Measurements from ENCODE around the gene RNF26. TPM values are rescaled to one million over a fixed set of nuclear protein-coding genes. Genes with fewer than 3 reads are reported as not detected.

Gene RNF26
- total RNA-seq, 1 donor from 2014 or later = 45.6 TPM

DNA sequence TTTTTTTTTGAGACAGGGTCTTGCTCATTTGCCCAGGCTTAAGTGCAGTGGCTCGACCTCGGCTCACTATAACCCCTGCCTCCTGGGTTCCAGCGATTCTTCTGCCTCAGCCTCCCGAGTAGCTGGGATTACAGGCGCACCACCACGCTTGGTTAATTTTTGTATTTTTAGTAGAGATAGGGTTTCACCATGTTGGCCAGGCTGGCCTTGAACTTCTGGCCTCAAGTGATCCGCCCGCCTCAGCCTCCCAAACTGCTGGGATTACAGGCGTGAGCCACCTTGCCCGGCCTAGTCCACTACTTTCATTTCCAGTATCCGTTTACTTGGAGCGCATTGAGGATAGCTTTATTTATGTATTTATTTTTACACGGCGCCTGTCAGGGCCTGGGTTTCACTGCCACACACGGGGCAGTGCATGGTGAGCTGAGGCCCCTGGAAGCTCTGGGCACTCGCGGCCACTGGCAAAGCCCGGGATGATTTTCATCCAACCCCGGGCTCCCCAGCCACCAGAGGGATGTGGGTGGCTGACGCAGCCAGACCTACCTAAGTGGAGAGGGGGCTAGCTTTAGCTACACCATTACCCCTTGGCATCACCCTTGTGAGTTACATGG is 11.3 kb upstream of the RNF26 start:
- H3K4me1 Mint-ChIP-seq (ENCODE audit: unreplicated experiment) = peaks cover 27% of the 10 kb centered on the region
- no peaks in the 10 kb centered on the region for H3K36me3 Mint-ChIP-seq
- TF ChIP-seq, protein P1, sequence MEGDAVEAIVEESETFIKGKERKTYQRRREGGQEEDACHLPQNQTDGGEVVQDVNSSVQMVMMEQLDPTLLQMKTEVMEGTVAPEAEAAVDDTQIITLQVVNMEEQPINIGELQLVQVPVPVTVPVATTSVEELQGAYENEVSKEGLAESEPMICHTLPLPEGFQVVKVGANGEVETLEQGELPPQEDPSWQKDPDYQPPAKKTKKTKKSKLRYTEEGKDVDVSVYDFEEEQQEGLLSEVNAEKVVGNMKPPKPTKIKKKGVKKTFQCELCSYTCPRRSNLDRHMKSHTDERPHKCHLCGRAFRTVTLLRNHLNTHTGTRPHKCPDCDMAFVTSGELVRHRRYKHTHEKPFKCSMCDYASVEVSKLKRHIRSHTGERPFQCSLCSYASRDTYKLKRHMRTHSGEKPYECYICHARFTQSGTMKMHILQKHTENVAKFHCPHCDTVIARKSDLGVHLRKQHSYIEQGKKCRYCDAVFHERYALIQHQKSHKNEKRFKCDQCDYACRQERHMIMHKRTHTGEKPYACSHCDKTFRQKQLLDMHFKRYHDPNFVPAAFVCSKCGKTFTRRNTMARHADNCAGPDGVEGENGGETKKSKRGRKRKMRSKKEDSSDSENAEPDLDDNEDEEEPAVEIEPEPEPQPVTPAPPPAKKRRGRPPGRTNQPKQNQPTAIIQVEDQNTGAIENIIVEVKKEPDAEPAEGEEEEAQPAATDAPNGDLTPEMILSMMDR (conservative IDR thresholded peaks at IDR 0.05) = no peak
- no peaks in the 10 kb centered on the region for H3K9me3 Mint-ChIP-seq
- peaks cover 28% of the 10 kb centered on the region for H3K27me3 Mint-ChIP-seq
- no peak overlapping the region for H3K27ac Mint-ChIP-seq
- no peak overlapping the region for H3K4me3 Mint-ChIP-seq
- DNase-seq (ENCODE audit: extremely low spot score, unreplicated experiment) = no peak

DNA sequence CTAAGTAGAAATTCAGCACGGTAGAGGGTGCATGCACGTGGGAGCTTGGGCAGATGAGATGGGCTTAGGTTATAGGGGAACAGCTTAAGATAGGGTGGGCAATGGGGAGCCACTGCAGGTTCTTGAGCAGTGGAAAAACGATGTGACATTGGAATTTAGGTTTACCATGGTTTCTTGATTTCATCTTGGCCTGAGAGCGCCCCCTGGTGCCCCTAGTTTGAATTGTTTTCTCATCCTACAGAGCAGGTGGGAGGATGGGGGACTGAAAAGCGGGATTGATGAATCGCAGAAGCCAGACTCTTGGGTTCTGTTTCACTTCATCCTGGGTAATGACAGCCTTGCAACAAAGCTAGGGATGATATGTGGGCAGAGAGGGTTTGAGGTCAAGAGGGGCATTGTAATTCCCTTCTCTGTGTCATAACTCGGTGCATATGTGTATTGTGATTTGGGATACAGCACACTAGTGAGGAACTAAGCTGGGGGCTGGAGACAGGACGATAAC is 10.7 kb upstream of the RNF26 start:
- TF ChIP-seq, protein P1 (conservative IDR thresholded peaks at IDR 0.05) = peak; percentile 91
- Mint-ChIP-seq H3K4me1 (ENCODE audit: unreplicated experiment) (peaks cover 24% of the 10 kb centered on the region), H3K9me3 (no peaks in the 10 kb centered on the region), H3K4me3 (peak overlapping the region; percentile 59), H3K36me3 (no peaks in the 10 kb centered on the region), H3K27me3 (peaks cover 25% of the 10 kb centered on the region), H3K27ac (peak overlapping the region; percentile 27)
- no peak for DNase-seq (ENCODE audit: extremely low spot score, unreplicated experiment)

DNA sequence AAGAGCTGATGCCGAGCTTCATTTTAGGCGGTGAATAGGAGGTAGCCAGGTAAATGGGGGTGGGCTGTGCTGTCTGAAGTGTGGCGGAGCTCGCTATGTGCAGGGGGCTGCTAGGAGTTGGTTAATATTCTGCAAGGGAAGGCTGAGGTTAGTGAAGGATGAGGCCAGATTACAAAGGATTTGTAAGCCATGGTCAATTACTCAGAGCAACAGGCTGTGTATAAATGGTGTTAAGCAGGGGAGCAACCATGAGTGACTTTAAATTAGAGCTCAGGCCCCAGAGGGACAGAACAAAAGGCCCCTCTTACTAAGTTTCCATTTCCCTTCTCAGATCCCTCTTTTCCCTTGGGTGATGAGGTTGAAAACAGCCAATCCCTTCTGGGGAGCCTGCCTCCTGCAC is 10.1 kb upstream of the RNF26 start:
- Mint-ChIP-seq H3K36me3 (no peaks in the 10 kb centered on the region), H3K4me3 (no peak overlapping the region), H3K4me1 (ENCODE audit: unreplicated experiment) (peaks cover 19% of the 10 kb centered on the region), H3K27ac (no peak overlapping the region), H3K27me3 (peaks cover 19% of the 10 kb centered on the region), H3K9me3 (no peaks in the 10 kb centered on the region)
- DNase-seq (ENCODE audit: extremely low spot score, unreplicated experiment) = no peak
- TF ChIP-seq, protein P1 (conservative IDR thresholded peaks at IDR 0.05) = no peak

DNA sequence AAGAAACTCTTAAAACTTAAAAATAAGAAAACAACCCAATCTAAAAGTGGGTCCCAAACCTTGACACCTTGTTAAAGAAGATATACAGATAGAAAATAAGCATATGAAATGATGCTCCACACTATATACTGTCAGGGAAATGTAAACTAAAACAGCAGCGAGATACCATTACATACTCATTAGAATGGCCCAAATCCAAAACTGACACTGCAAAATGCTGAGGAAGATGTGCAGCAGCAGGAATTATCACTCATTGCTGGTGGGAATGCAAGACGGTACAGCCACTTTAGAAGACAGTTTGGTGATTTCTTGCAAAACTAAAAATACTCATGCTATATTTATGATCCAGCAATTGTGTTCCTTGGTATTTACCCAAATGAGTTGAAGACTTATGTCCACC is 5.0 kb upstream of the RNF26 start:
- no peaks in the 10 kb centered on the region for H3K36me3 Mint-ChIP-seq
- no peak overlapping the region for H3K4me3 Mint-ChIP-seq
- no peak for DNase-seq (ENCODE audit: extremely low spot score, unreplicated experiment)
- H3K27ac Mint-ChIP-seq = no peak overlapping the region
- TF ChIP-seq, protein P1 (conservative IDR thresholded peaks at IDR 0.05) = no peak
- H3K9me3 Mint-ChIP-seq = no peaks in the 10 kb centered on the region
- peaks cover 9% of the 10 kb centered on the region for H3K27me3 Mint-ChIP-seq
- H3K4me1 Mint-ChIP-seq (ENCODE audit: unreplicated experiment) = peaks cover 16% of the 10 kb centered on the region

DNA sequence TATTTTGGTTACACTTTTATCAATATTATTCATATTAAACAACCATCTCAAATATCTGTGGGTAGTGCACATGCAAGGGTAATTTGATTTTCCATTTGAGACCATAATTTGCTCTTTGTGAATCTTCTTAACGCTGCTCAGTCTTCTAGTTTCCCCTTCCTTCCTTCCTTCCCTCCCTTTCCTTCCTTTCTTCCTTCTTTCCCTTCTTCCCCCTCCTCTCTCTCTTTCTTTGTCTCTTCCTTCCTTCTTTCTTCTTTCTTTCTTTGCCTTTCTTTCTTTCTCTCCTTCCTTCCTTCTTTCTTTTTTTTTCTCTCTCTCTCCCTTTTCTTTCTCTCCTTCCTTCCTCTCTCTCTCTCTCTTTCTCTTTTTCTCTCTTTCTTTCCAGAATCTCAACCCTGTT is 4.1 kb upstream of the RNF26 start:
- DNase-seq (ENCODE audit: extremely low spot score, unreplicated experiment) = no peak
- no peak overlapping the region for H3K27ac Mint-ChIP-seq

More for the DNA sequence above, 4.1 kb upstream of the RNF26 start:
- H3K4me1 Mint-ChIP-seq (ENCODE audit: unreplicated experiment) = peaks cover 18% of the 10 kb centered on the region
- no peaks in the 10 kb centered on the region for H3K9me3 Mint-ChIP-seq
- no peaks in the 10 kb centered on the region for H3K36me3 Mint-ChIP-seq
- peaks cover 9% of the 10 kb centered on the region for H3K27me3 Mint-ChIP-seq
- TF ChIP-seq, protein P1 (conservative IDR thresholded peaks at IDR 0.05) = no peak
- no peak overlapping the region for H3K4me3 Mint-ChIP-seq
